NT2/D1 (cell line): Measurements from ENCODE around the gene ZNF71.

Source experiments
- SUZ12 ChIP-seq: IDR thresholded peaks from 2 replicates; pipeline ENCODE4 v1.6.1; 2011; ENCODE audit not compliant: insufficient read length, insufficient read depth; ENCODE audit errors: extremely low read depth
- YY1 ChIP-seq: IDR thresholded peaks from 2 replicates; pipeline ENCODE4 v1.6.1; 2011; ENCODE audit not compliant: insufficient read length, insufficient read depth
- ZNF274 ChIP-seq: IDR thresholded peaks from 2 replicates; pipeline ENCODE4 v1.6.1; 2011; ENCODE audit warnings: mild to moderate bottlenecking, low read depth, low read length

- TF ChIP-seq YY1 (no peak), SUZ12 (no peak), ZNF274 (no peak)
Measured at GRCh38 chr19:56573914-56574313, 21.2 kb upstream of the ZNF71 start.
